Lung microvascular endothelial cell (primary cell): Measurements from ENCODE around the gene TSPEAR. TPM values are rescaled to one million over a fixed set of nuclear protein-coding genes. Genes with fewer than 3 reads are reported as not detected.

ENCODE experiments used
- DNase-seq, 2 donors: peaks; one replicate each; pipeline versions ENCODE4 v3.0.0 to v3.0.0-alpha.2; 2010; ENCODE audit warnings: low read depth in 2 of 2
- total RNA-seq: library from RNA; depleted of rRNA; stranded (reverse); fragments of >200 nt; gene quantifications from 2 replicates; pipeline ENCODE4 v1.2.1, GENCODE V29; 2014

TSPEAR gene
- total RNA-seq, 1 donor from 2014 or later, result under 0.01 TPM

DNA sequence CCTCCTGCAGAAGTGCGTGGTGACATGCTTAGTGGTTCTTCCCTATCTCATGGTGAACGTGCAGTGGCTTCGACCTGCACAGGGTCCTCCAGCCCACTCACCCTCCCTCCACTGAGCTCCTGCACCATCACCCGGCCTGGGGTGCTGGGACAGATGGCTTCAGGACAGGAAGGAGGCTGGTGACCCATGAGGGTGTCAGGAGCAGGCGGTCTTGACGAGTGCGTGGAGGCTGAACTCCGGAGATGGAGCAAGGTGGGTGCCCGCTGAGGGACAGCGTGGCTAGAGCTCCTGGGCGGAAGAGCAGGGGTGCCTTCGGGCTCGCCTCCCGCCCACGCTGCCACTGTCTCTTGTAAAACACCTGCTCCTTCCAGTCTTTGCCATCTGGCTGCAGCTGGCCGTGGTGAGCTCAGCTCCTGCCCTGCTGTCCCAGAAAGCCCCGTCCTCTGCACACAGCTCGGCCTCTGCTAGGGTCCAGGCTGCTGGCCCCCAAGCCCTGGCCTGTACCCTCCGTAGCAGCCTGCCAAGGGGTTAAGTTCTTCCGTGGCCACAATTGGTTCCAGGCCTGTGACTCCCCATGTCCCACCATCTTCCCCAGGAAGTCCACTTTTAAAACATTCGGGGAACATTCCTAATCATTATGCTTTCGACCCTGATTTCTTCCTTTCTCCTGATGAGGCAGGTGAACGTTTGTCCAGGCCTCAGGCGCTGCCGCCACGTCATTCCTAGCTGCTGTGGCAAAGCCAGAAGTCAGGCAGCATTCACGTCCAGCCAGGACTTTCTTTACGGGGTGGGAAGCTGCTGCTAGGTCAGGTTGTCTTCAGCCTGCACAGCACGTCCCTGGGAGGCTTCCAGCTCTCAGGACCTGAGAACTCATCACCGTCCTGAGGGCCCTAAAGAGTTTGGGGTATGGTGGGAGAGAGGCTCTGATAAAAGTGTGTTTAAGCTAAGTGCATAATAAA lies 179.5 kb downstream of the TSPEAR start:
- DNase-seq, result no peak

DNA sequence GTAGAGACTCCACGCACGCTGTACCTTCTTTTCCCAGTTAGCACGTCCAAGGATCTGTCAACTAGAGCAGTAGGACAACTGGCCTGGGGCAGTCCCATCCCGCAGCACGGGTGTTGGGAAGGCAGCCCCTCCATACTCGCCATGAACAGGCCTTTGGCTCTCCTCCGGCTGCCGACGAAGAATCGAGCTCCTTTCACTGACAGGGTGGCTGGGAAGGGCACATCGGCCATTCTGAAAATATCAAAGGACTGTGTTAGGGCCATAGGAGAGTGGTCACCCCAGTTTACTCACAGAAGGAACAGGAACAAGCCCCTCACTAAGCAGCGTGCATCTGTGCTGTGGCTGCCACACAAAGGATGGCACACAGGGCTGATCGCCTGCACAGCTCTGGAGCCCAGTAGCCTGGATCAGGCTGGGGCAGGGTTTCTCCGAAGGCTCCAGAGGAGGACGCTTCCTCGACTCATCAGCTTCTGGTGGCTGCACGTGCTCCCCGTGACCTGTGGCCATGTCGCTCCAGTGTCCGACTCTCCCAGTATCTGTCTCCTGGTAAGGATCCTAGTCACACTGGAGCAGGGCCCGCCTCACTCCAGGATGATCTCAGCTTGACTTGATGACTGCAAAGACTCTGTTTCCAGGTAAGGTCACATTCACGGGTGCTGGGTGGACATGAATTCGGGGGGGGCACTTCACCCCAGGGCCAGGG lies 180.3 kb downstream of the TSPEAR start:
- no peak for DNase-seq

DNA sequence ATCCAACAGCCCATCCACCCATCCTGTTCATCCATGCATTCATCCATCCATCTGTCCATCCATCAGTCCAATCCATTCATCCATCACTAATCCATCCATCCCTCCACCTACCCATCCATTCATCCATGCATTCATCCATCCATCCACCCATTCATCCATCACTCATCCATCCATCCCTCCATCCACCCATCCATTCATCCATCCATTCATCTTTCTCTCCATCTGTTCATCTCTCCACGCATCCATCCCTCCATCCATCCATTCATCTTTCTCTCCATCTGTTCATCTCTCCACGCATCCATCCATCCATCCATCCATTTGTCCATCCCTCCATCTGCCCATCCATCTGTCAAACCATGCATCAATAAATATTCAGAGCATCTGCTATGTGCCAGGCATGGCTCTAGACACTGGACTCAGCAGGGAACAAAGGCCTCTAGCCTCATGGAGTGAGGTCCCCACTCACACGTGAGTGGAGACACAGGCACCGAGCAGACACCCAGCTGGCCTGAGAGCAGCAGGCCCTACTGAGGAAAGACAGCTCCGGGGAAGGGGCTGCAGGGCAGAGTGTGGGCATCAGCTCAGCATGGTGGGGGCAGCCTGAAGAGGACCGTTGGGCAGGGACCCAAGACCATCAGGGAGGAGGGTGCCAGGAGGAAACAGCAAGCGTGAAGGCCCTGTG lies 181.0 kb downstream of the TSPEAR start:
- no peak for DNase-seq

DNA sequence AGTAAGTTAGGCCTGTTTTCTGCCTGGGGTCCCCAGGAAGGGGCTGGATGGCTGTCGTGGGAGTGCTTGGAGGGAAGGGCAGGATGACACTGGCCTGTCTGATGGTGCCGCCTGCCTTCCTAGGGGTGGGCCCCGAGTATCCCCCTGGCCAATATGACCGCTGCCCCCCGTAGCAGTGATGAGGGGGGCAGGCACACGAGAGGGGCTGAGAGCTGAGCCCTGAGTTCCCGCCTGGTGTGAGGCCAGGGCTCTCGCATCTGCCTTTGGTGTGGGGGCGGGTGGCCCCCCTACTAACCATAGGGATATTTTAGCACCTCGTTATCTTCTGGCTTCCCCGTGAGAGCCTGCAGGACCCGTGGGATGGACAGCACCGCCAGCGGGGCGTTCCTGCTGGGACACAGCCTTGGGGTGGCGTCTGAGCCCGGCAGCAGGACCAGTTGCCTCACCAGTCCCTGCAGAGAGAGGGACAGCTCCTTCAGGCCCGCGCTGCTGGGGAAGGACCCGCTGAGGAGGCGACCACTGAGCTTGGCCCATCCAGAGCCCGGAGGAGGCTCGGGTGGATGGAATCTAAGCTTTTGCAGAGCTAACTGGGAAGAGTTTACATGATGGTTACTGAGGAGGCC lies 181.8 kb downstream of the TSPEAR start:
- DNase-seq, result no peak

DNA sequence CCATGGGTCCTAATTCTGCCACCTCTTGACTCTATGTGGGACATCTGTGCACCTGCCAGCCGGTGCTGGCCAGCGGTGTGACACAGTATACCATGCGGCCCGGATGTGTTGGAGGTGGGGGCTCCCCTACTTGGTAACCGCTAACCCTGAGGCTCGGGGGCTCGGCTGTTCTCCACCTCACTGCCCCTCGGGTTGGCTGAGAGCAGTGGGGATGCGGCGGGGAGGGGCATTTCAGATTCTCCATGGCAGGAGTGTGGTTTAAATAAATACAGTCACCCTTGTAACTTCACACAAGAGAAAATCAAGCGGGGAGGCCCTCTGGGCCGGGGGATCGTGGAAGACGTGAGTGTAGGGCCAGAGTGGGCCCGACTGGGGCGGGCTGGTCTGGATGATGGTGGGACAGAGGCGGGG lies 182.4 kb downstream of the TSPEAR start:
- no peak for DNase-seq

DNA sequence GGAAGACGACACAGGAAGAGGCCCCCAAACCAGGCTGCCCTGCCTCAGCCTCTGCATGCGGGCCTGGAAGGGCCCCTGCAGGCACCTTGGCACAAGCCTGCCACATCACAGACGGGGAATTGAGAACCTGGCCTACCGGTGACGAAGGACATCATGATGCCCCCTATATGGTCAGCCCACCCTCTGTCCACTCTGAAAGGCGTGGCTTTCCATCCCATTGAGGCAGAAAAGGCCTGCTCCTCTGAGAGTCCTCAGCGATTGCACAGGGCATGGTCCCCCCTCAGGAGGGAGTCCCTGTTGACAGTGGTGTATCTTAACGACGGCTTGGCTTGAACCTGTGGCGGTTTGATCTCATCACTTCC lies 182.8 kb downstream of the TSPEAR start:
- DNase-seq, result no peak

DNA sequence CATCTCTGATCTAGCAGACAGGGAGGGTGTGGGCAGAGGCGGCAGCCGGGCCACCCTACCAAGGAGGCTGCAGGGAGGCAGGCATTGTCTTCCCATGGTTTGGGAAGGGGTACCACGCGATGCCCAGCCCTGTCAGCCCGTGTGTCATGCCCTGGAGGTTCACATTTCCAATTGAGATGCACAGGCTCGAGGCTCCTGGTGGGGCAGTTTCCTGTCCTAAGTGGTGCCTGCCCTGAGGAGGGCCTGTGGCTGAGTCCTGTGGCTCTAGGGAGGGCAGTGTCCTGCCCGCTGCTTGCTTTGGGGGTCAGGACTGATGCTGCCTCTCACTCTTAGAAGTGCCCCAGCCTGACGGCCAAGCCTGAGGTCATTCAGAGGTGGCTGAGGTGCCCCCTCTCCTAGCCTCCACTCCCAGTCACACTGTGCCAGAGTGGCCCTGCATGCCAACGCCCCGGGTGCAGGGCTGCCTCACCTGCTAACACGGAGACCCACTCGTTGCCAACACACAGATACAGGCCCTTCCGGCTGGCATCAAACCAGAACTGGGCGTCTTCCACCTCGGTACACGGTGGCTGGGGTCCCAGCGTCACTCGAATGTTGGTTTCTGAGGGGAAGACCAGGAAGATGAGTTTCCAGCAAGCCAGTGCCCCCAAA lies 183.3 kb downstream of the TSPEAR start:
- DNase-seq, result no peak

DNA sequence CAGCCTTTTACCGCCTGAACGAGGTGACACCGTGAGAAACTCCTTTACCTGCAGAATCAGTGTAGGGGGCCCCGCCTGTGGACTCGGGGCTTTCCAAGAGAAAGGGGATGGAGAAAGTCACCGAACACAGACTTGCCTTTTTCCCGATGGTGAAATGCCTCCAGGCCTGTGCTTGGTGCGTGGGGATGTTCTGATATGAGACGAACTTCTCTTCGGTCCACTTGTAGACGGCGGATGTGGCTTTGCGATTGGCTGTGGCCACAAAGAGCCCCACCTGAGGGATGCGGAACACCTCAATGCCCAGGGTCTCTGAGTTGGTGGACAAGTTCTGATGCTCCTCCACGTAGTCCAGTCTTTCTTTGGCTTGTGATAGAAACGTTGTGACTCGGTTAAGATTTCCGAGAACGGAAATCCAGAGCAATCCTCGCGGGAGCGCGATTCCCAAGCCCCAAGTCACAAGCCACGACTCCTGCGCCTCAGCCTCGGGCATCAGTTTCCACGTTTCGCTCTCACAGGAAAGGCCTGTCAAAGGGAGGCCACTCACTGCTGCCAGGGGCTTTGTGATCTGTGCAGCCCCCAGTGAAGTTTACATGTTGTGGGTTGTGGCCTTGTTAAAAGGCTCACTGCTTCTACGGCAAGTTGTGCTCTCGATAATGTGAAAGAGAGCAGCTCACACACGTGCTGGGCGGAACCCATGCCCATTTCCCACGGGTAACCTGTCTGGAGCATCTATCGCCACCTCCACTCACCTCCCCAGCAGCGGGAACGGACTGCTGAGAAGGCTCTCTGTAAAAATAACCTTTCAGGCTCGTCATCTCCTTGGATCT lies 184.0 kb downstream of the TSPEAR start:
- DNase-seq, result no peak

DNA sequence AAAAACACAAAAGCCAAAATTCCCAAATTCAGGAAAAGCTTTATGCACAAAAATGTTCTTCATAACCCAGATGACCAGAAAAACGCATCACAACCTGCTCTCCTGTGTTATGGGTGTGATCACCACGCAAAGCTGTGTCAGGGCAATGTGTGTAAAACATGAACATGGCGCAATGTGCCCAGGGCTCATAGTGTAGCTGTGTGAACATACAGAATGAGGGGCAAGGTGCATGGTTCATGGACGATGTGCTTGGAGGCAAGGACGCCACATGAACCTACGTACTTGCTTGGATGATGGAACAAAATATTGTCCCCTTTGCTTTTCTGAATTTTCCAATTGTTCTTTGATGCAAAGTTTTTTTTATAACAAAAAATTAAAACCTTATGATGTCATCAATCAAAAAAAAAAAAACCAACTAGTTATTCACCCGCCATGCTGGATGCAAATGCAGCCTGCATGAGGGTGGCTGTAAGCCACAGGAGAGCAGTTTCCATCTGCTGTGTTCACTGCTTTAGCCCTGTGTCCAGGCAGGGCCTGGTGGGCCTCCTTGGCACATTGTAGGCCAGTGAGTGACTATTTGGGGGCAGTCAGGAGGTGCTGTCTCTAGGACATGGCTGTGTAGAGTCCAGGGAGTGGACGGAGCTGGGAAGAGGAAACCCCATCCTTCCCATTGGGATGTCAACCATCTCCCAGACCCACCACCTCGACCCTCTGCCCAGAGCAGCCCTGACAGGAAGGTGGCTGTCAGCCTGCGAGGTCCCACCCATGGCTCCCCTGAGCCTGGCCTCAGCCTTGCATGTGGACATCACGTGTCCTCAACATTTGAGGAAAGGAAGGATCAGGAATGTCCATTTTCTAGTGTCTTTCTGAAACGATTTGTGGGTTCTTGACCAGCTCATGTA lies 185.0 kb downstream of the TSPEAR start:
- DNase-seq, result no peak

DNA sequence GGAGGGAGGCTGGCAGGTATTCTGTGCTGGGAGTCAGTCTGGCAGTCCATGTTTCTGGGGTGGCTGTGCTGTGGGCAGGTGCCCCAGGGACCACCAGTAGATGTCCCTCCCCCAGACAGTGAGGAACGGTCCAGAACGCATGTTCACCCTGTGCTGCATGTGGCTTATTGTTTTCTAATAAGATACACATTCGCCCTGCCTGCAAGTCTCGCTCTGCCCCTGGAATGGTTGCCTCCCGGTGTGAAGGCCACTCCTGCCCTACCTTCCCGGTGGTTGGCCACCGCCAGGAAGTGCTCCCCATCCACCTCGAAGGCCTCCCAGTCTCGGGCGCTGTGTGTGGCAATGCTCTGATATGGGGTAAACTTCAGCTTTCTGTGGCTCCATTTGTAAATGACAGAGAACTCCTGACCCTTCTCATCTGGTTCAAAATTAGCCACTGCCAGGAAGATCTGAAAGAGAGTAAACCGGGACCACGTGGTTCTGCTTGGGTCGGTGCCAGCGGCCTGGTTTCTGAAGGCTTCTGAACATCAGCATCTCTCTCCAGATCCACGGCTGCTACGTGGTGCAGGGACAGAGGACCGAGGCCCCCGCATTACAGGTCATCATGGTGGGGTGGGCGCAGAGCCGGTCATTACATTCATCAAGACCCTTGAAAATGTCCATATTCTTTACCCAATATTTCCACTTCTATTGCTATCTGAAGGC lies 185.8 kb downstream of the TSPEAR start:
- no peak for DNase-seq

DNA sequence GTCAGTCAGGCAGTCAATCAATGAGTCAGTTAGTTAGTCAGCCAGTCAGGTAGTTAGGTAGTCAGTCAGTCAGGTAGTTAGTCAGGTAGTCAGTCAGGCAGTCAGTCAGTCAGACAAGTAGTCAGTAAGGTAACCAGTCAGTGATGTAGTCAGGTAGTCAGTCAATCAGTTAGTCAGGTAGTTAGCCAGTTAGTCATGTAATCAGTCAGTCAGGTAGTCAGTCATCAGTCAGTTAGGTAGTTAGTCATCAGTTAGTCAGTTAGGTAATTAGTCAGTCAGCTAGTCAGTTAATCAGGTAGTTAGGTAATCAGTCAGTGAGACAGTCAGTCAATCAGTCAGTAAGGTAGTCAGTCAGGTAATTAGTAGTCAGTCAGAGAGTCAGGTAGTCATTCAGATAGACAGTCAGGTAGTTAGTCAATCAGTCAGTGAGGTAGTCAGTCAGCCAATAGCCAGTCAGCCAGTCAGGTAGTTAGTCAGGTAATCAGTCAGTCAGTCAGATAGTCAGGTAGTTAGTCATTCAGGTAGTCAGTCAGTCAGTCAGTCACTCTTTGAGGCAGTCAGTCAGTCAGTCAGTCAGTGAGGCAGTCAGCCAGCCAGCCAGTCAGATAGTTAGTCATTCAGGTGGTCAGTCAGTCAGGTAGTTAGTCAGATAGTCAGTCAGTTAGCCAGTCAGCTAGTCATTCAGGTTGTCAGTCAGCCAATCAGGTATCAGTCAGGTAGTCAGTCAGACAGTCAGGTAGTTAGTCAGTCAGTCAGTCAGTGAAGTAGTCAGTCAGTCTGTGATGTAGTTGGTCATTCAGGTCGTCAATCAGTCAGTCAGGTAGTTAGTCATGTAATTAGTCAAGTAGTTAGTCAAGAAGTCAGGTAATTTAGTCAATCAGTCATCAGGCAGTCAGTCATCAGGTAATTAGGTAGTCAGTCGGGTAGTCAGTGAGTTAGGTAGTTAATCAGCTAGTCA lies 186.7 kb downstream of the TSPEAR start:
- no peak for DNase-seq

DNA sequence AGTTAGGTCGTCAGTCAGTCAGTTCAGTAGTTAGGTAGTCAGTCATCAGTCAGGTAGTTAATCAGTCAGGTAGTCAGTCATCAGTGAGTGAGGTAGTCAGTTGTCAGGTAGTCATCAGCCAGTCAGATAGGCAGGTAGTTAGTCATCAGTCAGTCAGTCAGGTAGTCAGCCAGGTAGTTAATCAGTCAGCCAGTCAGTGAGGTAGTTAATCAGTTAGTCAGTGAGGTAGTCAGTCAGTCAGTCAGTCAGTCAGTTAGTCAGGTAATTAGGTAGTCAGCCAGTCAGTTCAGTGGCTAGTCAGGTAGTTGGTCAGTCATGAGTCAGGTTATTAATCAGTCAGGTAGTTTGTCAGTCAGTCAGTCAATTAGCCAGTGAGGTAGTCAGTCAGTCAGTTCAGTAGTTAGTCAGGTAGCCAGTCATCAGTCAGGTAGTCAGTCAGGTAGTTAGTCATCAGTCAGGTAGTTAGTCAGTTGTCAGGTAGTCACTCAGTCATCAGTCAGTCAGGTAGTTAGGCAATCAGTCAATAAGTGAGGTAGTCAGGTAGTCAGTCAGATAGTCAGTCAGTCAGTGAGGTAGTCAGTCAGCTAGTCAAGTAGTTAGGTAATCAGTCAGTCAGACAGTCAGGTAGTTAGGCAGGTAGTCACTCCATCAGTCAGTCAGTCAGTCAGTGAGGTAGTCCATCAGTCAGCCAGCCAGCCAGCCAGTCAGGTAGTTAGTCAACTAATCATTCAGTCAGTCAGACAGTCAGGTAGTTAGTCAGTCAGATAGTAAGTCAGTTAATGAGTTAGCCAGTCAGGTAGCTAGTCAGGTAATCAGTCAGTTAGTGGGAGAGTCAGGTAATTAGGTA lies 187.6 kb downstream of the TSPEAR start:
- no peak for DNase-seq

DNA sequence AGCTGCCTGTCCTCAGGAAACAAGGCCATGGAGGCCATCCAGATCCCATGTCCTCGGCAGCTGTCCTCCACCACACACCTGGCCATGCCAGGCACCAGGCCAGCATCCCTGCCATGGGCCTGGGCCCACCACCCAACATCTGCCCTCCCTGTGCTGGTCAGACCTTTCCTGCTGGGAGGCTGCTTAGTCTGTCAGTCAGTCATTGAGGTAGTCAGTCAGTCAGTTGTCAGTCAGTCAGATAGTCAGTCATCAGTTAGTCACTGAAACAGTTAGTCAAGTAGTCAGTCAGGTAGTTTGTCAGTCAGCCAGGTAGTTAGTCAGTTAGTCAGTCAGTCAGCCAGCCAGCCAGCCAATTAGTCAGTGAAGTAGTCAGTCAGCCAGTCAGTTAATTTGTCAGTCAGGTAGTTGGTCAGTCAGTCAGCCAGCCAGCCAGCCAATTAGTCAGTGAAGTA lies 188.6 kb downstream of the TSPEAR start:
- DNase-seq, result no peak

DNA sequence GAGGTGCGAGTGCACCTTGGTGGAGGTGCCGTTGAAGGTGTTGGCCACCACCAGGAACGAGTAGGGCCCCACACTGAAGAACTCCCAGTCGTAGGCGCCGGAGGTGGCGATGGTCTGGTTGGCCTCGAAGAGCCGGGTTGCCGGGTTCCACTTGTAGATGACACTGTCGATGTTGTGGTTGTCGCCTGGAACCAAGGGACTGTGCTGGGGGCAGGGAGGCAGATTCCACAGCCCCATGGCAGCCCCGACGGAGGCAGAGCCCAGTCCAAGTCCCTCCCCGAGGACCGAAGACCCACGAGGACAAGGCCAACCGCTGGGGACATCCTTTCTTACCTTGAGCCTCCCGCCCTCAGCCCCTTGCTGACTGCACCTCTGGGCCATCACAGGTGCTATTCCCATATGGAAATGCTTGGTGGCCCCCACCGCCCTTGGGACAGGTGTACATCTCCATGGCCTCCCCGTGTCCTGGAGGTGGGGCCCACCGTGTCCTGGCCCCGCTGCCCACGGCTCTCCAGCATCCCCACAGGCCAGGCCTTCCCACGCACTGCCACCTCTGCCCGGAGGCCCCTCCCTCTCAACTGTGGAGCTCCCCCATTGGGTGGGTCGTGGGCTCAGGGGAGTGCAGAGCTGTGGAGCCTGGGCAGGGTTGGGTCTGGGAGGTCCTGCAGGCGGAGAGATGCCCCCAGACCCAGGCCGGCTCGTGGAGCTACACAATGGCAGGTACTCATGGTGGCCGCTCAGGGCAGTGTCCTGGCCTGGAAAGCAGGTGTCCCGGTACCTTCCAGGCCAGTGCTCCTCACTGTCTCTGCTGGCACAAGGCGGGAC lies 189.2 kb downstream of the TSPEAR start:
- DNase-seq, result no peak

DNA sequence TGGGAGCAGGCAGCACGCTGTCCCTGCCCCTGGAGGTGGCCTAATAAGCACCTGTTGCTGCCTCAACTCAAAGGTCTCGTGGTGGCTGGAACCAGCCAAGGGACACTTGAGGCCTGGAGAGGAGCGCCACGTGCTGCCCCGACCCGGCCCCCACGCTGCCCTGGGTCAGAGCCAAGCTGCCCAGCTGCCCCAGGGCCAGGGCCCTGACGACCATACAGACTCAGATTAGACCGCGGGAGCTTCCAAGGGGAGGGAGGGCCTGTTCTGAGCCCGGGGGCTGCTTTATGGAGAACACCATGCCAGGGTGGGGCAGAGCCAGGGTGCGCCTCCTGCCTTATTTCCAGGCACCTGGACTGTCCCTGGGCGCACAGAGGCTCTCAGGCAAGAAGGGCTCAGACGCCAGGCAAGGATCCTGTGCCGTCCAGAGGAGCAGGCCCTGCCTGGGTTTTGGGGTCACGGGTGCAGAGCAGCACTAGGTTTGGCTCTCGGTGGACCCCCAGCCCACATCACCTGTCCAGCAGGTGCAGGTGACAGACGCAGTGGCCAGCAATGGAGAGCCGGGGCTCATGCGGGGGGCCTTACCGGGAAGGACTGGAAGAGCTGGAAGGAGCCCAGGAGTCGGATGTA lies 190.0 kb downstream of the TSPEAR start:
- no peak for DNase-seq
